GM19467 (cell line): Measurements from ENCODE around the gene C16orf54.
"Not testable (repeated sequence)": the region's sequence is repeated elsewhere in the genome, so short reads cannot be mapped to it uniquely, and the experiment has no call there.

Experiments used
- ATAC-seq: cut with Tn5 transposase; IDR thresholded peaks from one replicate; pipeline ENCODE4 v1.9.1; 2021; ENCODE audit warnings: mild to moderate bottlenecking, moderate library complexity; ENCODE audit not compliant: unreplicated experiment

Gene C16orf54

GRCh38 chr16:29742683-29743275 lies 3.0 kb downstream of the C16orf54 start:
- no peak for ATAC-seq

GRCh38 chr16:29740630-29741015 lies 5.2 kb downstream of the C16orf54 start:
- not testable (repeated sequence) for ATAC-seq

GRCh38 chr16:29739927-29740629 lies 5.7 kb downstream of the C16orf54 start:
- not testable (repeated sequence) for ATAC-seq

- ATAC-seq: no peak
Observed at GRCh38 chr16:29738514-29738913, 7.3 kb downstream of the C16orf54 start.

GRCh38 chr16:29737713-29738112 lies 8.1 kb downstream of the C16orf54 start:
- ATAC-seq: no peak

GRCh38 chr16:29736764-29737163 lies 9.0 kb downstream of the C16orf54 start:
- no peak for ATAC-seq

GRCh38 chr16:29736112-29736511 lies 9.7 kb downstream of the C16orf54 start:
- ATAC-seq: no peak

- ATAC-seq: no peak
Observed at GRCh38 chr16:29734786-29735185, 11.0 kb downstream of the C16orf54 start.

- ATAC-seq: not testable (repeated sequence)
Observed at GRCh38 chr16:29731768-29732601, 13.8 kb downstream of the C16orf54 start.

- ATAC-seq: no peak
Observed at GRCh38 chr16:29730649-29731048, 15.1 kb downstream of the C16orf54 start.

GRCh38 chr16:29729116-29729521 lies 16.7 kb downstream of the C16orf54 start:
- ATAC-seq: no peak

GRCh38 chr16:29727452-29727851 lies 18.3 kb downstream of the C16orf54 start:
- no peak for ATAC-seq

GRCh38 chr16:29726845-29727377 lies 18.9 kb downstream of the C16orf54 start:
- no peak for ATAC-seq

GRCh38 chr16:29721167-29721879 lies 24.5 kb downstream of the C16orf54 start:
- not testable (repeated sequence) for ATAC-seq

- no peak for ATAC-seq
Observed at GRCh38 chr16:29720703-29721102, 25.1 kb downstream of the C16orf54 start.

GRCh38 chr16:29719063-29719462 lies 26.7 kb downstream of the C16orf54 start:
- ATAC-seq: no peak

GRCh38 chr16:29717113-29717512 lies 28.7 kb downstream of the C16orf54 start:
- no peak for ATAC-seq

GRCh38 chr16:29714972-29715371 lies 30.8 kb downstream of the C16orf54 start:
- ATAC-seq: no peak

- no peak for ATAC-seq
Observed at GRCh38 chr16:29714396-29714795, 31.4 kb downstream of the C16orf54 start.

GRCh38 chr16:29712809-29713208 lies 33.0 kb downstream of the C16orf54 start:
- ATAC-seq: no peak
